Mesenchymal stem cell (in vitro differentiated cells and primary cell): ENCODE measurements around the gene PTX3.

ENCODE experiments used
- DNase-seq: peaks from one replicate; pipeline ENCODE4 v3.0.0-alpha.2; 2013
- H2AFZ ChIP-seq: one replicate; pipeline ENCODE4 v1.6.1; 2013; ENCODE audit warnings: low read depth, mild to moderate bottlenecking, control low read depth, inconsistent platforms, low read length, moderate library complexity
- H2AK5ac ChIP-seq: 2 replicates; pipeline ENCODE4 v1.6.1; 2013; ENCODE audit warnings: low read length, moderate library complexity, mild to moderate bottlenecking, inconsistent platforms; ENCODE audit not compliant: severe bottlenecking
- H2BK120ac ChIP-seq: one replicate; pipeline ENCODE4 v1.6.1; 2013; ENCODE audit warnings: low read depth, mild to moderate bottlenecking, inconsistent platforms, low read length, moderate library complexity
- H2BK12ac ChIP-seq, 2 experiments: one replicate each; pipeline ENCODE4 v1.6.1; 2013; ENCODE audit warnings: inconsistent platforms in 2 of 2, low read length in 2 of 2, mild to moderate bottlenecking in 2 of 2, moderate library complexity in 2 of 2, control low read depth in 1 of 2
- H2BK15ac ChIP-seq: one replicate; pipeline ENCODE4 v1.6.1; 2013; ENCODE audit warnings: mild to moderate bottlenecking, low read depth, inconsistent platforms; ENCODE audit not compliant: poor library complexity, severe bottlenecking
- H2BK5ac ChIP-seq: 2 replicates; pipeline ENCODE4 v1.6.1; 2013; ENCODE audit warnings: low read depth, mild to moderate bottlenecking, low read length, control low read depth, inconsistent platforms; ENCODE audit not compliant: poor library complexity, severe bottlenecking
- H3K14ac ChIP-seq, 2 experiments: one replicate each; pipeline ENCODE4 v1.6.1; 2013; ENCODE audit warnings: inconsistent platforms in 2 of 2, low read length in 2 of 2, control low read depth in 1 of 2, mild to moderate bottlenecking in 1 of 2, moderate library complexity in 1 of 2
- H3K18ac ChIP-seq, 2 experiments: one replicate each; pipeline ENCODE4 v1.6.1; 2013; ENCODE audit warnings: inconsistent platforms in 2 of 2, low read length in 2 of 2, control low read depth in 1 of 2, low read depth in 1 of 2, mild to moderate bottlenecking in 1 of 2
- H3K23ac ChIP-seq, 2 experiments: one replicate each; pipeline ENCODE4 v1.6.1; 2013; ENCODE audit warnings: inconsistent platforms in 2 of 2, low read length in 2 of 2, mild to moderate bottlenecking in 2 of 2, moderate library complexity in 2 of 2, control low read depth in 1 of 2
- H3K27ac ChIP-seq: 2 replicates; pipeline ENCODE4 v1.5.1; 2013; ENCODE audit warnings: mild to moderate bottlenecking, moderate library complexity, low read length, control low read depth, inconsistent platforms; ENCODE audit not compliant: poor library complexity, severe bottlenecking
- H3K27me3 ChIP-seq, 2 experiments: 2 replicates each; pipeline versions ENCODE4 v1.6.1 to v1.7.0; 2013; ENCODE audit warnings: low read length in 2 of 2, mild to moderate bottlenecking in 2 of 2, moderate library complexity in 2 of 2, control low read depth in 1 of 2, inconsistent platforms in 1 of 2; ENCODE audit not compliant: control insufficient read depth in 1 of 2, insufficient read depth in 1 of 2
- H3K36me3 ChIP-seq, 2 experiments: 2 replicates each; pipeline versions ENCODE4 v1.6.1 to v1.7.0; 2013; ENCODE audit warnings: low read length in 2 of 2, control low read depth in 1 of 2, inconsistent platforms in 1 of 2, low read depth in 1 of 2, mild to moderate bottlenecking in 1 of 2; ENCODE audit not compliant: insufficient read depth in 2 of 2, control insufficient read depth in 1 of 2
- H3K4ac ChIP-seq, 2 experiments: one replicate each; pipeline ENCODE4 v1.6.1; 2013; ENCODE audit warnings: inconsistent platforms in 2 of 2, low read length in 2 of 2, mild to moderate bottlenecking in 2 of 2, moderate library complexity in 2 of 2, control low read depth in 1 of 2, low read depth in 1 of 2
- H3K4me1 ChIP-seq: 2 replicates; pipeline ENCODE4 v1.6.1; 2013; ENCODE audit warnings: low read depth, low read length, control low read depth; ENCODE audit not compliant: control insufficient read depth, insufficient read depth
- H3K4me2 ChIP-seq: 2 replicates; pipeline ENCODE4 v1.6.1; 2013; ENCODE audit warnings: low read length, mild to moderate bottlenecking, inconsistent platforms; ENCODE audit not compliant: poor library complexity, severe bottlenecking
- H3K4me3 ChIP-seq, 2 experiments: 2 replicates each; pipeline versions ENCODE4 v1.5.1 to v1.7.0; 2013; ENCODE audit warnings: low read length in 2 of 2, mild to moderate bottlenecking in 2 of 2, control low read depth in 1 of 2, low read depth in 1 of 2; ENCODE audit not compliant: insufficient read depth in 1 of 2
- H3K79me1 ChIP-seq: replicated peaks from 2 replicates; pipeline ENCODE4 v1.6.1; 2013; ENCODE audit warnings: mild to moderate bottlenecking, control low read depth, low read length, inconsistent platforms; ENCODE audit not compliant: poor library complexity, severe bottlenecking
- H3K9ac ChIP-seq: 2 replicates; pipeline ENCODE4 v1.7.0; 2013; ENCODE audit warnings: mild to moderate bottlenecking, low read length, moderate library complexity
- H3K9me3 ChIP-seq: 2 replicates; pipeline ENCODE4 v1.7.0; 2013; ENCODE audit warnings: mild to moderate bottlenecking, low read length; ENCODE audit not compliant: control insufficient read depth
- H4K8ac ChIP-seq: one replicate; pipeline ENCODE4 v1.6.1; 2013; ENCODE audit warnings: inconsistent platforms, mild to moderate bottlenecking, low read length, moderate library complexity
- H4K91ac ChIP-seq: one replicate; pipeline ENCODE4 v1.6.1; 2013; ENCODE audit warnings: mild to moderate bottlenecking, low read length, inconsistent platforms
- WGBS: methylation state at CpG from one replicate; pipeline ENCODE4 v1.1.7; 2013; ENCODE audit warnings: mixed read lengths; 5-methylcytosine and 5-hydroxymethylcytosine counted together

PTX3 gene

GRCh38 chr3:157412323-157412855 lies 24.3 kb upstream of the PTX3 start:
- Histone ChIP-seq H3K27ac (no peak overlapping the region), H4K91ac (no peak overlapping the region), H3K36me3 (peaks cover 0 to 5% of the 10 kb centered on the region in 2 experiments), H3K14ac (no peak overlapping the region), H2AK5ac (no peak overlapping the region), H2BK120ac (no peak overlapping the region), H3K4me2 (no peak overlapping the region), H3K27me3 (no peaks in the 10 kb centered on the region), H2AFZ (no peak overlapping the region), H3K9me3 (no peaks in the 10 kb centered on the region), H3K79me1 (no peaks in the 10 kb centered on the region), H3K18ac (no peak overlapping the region), H3K23ac (no peak overlapping the region), H3K4ac (no peak overlapping the region), H2BK12ac (no peak overlapping the region), H2BK5ac (no peak overlapping the region), H3K4me1 (peaks cover 3% of the 10 kb centered on the region), H3K4me3 (no peak overlapping the region), H2BK15ac (no peak overlapping the region), H4K8ac (no peak overlapping the region), H3K9ac (no peak overlapping the region)
- 78% methylated on average over 1 of the region's 1 CpG for WGBS
- no peak for DNase-seq

DNA sequence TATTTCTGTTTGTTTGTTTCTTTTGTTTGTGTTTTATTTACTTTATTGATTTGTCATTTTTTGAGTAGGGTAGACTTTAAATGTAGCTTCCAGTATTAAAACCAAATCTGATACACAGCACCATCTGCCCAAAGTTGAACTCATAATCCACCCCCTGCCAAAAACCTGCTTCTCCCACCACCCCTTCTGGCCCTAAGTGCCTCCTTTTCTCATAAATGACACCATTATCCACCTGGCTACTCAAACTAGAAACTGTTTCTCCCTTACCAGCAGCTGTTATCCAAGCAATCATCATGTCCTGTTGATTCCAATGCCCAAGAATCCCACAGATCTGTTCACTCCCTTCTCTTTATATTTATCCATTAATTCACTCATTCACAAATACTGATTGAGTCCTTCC lies 21.8 kb upstream of the PTX3 start:
- Histone ChIP-seq H3K27me3 (no peaks in the 10 kb centered on the region), H3K4ac (no peak overlapping the region), H2BK12ac (no peak overlapping the region), H3K4me1 (peaks cover 6% of the 10 kb centered on the region), H3K4me3 (no peak overlapping the region), H3K27ac (no peak overlapping the region), H2BK5ac (no peak overlapping the region), H3K23ac (no peak overlapping the region), H3K4me2 (no peak overlapping the region), H3K14ac (no peak overlapping the region), H2BK15ac (no peak overlapping the region), H2AK5ac (no peak overlapping the region), H2AFZ (no peak overlapping the region), H3K18ac (no peak overlapping the region), H3K36me3 (peaks cover 0 to 5% of the 10 kb centered on the region in 2 experiments), H2BK120ac (no peak overlapping the region), H4K8ac (no peak overlapping the region), H4K91ac (no peak overlapping the region), H3K9ac (no peak overlapping the region), H3K79me1 (no peaks in the 10 kb centered on the region), H3K9me3 (no peaks in the 10 kb centered on the region)
- DNase-seq, result no peak

- Histone ChIP-seq H3K4me1 (peaks cover 6% of the 10 kb centered on the region), H4K8ac (no peak overlapping the region), H3K23ac (no peak overlapping the region)
Observed at GRCh38 chr3:157416347-157417087, 20.1 kb upstream of the PTX3 start.

GRCh38 chr3:157417247-157417646 lies 19.4 kb upstream of the PTX3 start:
- Histone ChIP-seq H3K4ac (no peak overlapping the region), H2BK12ac (no peak overlapping the region), H3K4me2 (no peak overlapping the region), H4K91ac (no peak overlapping the region), H2BK5ac (no peak overlapping the region), H3K79me1 (no peaks in the 10 kb centered on the region), H2AK5ac (no peak overlapping the region), H3K14ac (no peak overlapping the region), H3K27me3 (no peaks in the 10 kb centered on the region), H2BK120ac (no peak overlapping the region), H4K8ac (no peak overlapping the region), H3K4me1 (peaks cover 6% of the 10 kb centered on the region), H3K23ac (no peak overlapping the region), H2BK15ac (no peak overlapping the region), H2AFZ (no peak overlapping the region), H3K18ac (no peak overlapping the region), H3K36me3 (no peaks in the 10 kb centered on the region), H3K9me3 (no peaks in the 10 kb centered on the region), H3K27ac (no peak overlapping the region), H3K4me3 (no peak overlapping the region), H3K9ac (no peak overlapping the region)
- peak; percentile 9 for DNase-seq
- 67% methylated on average over 2 of the region's 2 CpGs for WGBS

More at GRCh38 chr3:157416347-157417087, 20.1 kb upstream of the PTX3 start:
- H3K4me3 ChIP-seq, result no peak overlapping the region
- 86% methylated on average over 3 of the region's 3 CpGs for WGBS
- H2BK120ac ChIP-seq, result no peak overlapping the region
- H4K91ac ChIP-seq, result no peak overlapping the region
- no peak overlapping the region for H2BK5ac ChIP-seq
- H3K27me3 ChIP-seq, result no peaks in the 10 kb centered on the region
- H3K9me3 ChIP-seq, result no peaks in the 10 kb centered on the region
- no peak overlapping the region for H3K18ac ChIP-seq
- H3K14ac ChIP-seq, result no peak overlapping the region
- DNase-seq, result no peak
- H2BK12ac ChIP-seq, result no peak overlapping the region
- no peaks in the 10 kb centered on the region for H3K79me1 ChIP-seq
- no peak overlapping the region for H3K27ac ChIP-seq
- H2AK5ac ChIP-seq, result no peak overlapping the region
- no peak overlapping the region for H2BK15ac ChIP-seq
- H3K9ac ChIP-seq, result no peak overlapping the region
- no peak overlapping the region for H3K4ac ChIP-seq
- no peak overlapping the region for H3K4me2 ChIP-seq
- H2AFZ ChIP-seq, result no peak overlapping the region
- peaks cover 0 to 5% of the 10 kb centered on the region in 2 experiments for H3K36me3 ChIP-seq
